HEK293 (cell line): ENCODE measurements around the gene MYOZ3.
A peak's percentile ranks its signal among the peaks of the same experiment; 100 is the strongest.

ENCODE experiments used
- GLIS1 ChIP-seq: fragments of 450-650 bp; formaldehyde crosslinking; IDR thresholded peaks from 2 replicates; pipeline ENCODE4 v1.5.1; 2016; ENCODE audit warnings: missing biosample characterization, missing genetic modification characterization
- GLIS2 ChIP-seq: fragments of 450-650 bp; formaldehyde crosslinking; IDR thresholded peaks from 2 replicates; pipeline ENCODE4 v1.5.1; 2016; ENCODE audit warnings: missing biosample characterization, missing genetic modification characterization
- HOXD13 ChIP-seq: sonication (generic); formaldehyde crosslinking; IDR thresholded peaks from 2 replicates; pipeline ENCODE4 v1.8.0; 2022; ENCODE audit warnings: missing genetic modification reagents, borderline replicate concordance
- KLF1 ChIP-seq: fragments of 450-650 bp; formaldehyde crosslinking; IDR thresholded peaks from 2 replicates; pipeline ENCODE4 v1.5.1; 2016; ENCODE audit warnings: missing biosample characterization, missing genetic modification characterization
- SP2 ChIP-seq: fragments of 450-650 bp; formaldehyde crosslinking; IDR thresholded peaks from 2 replicates; pipeline ENCODE4 v1.5.1; 2016; ENCODE audit warnings: missing biosample characterization, missing genetic modification characterization
- ZFHX2 ChIP-seq: fragments of 450-650 bp; formaldehyde crosslinking; conservative IDR thresholded peaks from 2 replicates; pipeline ENCODE4 v1.5.1; 2016; ENCODE audit warnings: missing biosample characterization, missing genetic modification characterization
- ZIC2 ChIP-seq: fragments of 450-650 bp; formaldehyde crosslinking; IDR thresholded peaks from 2 replicates; pipeline ENCODE4 v1.5.1; 2016; ENCODE audit warnings: missing biosample characterization, missing genetic modification characterization
- ZNF114 ChIP-seq: fragments of 450-650 bp; formaldehyde crosslinking; IDR thresholded peaks from 2 replicates; pipeline ENCODE4 v1.5.0; 2017; ENCODE audit warnings: missing biosample characterization, missing genetic modification characterization
- ZNF132 ChIP-seq: fragments of 450-650 bp; formaldehyde crosslinking; IDR thresholded peaks from 2 replicates; pipeline ENCODE4 v1.5.1; 2017; ENCODE audit warnings: missing biosample characterization, missing genetic modification characterization, borderline replicate concordance
- ZNF211 ChIP-seq: fragments of 450-650 bp; formaldehyde crosslinking; IDR thresholded peaks from 2 replicates; pipeline ENCODE4 v1.5.1; 2016; ENCODE audit warnings: low read depth, missing biosample characterization, missing genetic modification characterization
- ZNF274 ChIP-seq, 2 experiments: fragments of 200-500 bp in 1 of 2; fragments of 450-650 bp in 1 of 2; sonication (Bioruptor generic) in 1 of 2; formaldehyde crosslinking in 1 of 2; IDR thresholded peaks; 2 replicates each; pipeline versions ENCODE4 v1.5.1 to v1.6.1; 2014 to 2016; ENCODE audit warnings: borderline replicate concordance in 1 of 2, inconsistent platforms in 1 of 2, low read length in 1 of 2, missing biosample characterization in 1 of 2, missing genetic modification characterization in 1 of 2
- ZNF366 ChIP-seq: fragments of 450-650 bp; formaldehyde crosslinking; conservative IDR thresholded peaks from 2 replicates; pipeline ENCODE4 v1.5.1; 2016; ENCODE audit warnings: missing biosample characterization, missing genetic modification characterization
- ZNF416 ChIP-seq: fragments of 450-650 bp; formaldehyde crosslinking; IDR thresholded peaks from 2 replicates; pipeline ENCODE4 v1.5.1; 2016; ENCODE audit warnings: missing biosample characterization, missing genetic modification characterization
- ZNF423 ChIP-seq: fragments of 450-650 bp; formaldehyde crosslinking; IDR thresholded peaks from 2 replicates; pipeline ENCODE4 v1.5.1; 2016; ENCODE audit warnings: missing biosample characterization, missing genetic modification characterization
- ZNF560 ChIP-seq: fragments of 450-650 bp; formaldehyde crosslinking; IDR thresholded peaks from 2 replicates; pipeline ENCODE4 v1.5.1; 2017; ENCODE audit warnings: missing biosample characterization, missing genetic modification characterization, borderline replicate concordance
- ZNF626 ChIP-seq: fragments of 450-650 bp; sonication (Bioruptor Pico); formaldehyde crosslinking; IDR thresholded peaks from 2 replicates; pipeline ENCODE4 v1.5.1; 2018; ENCODE audit warnings: missing biosample characterization, missing genetic modification characterization, inconsistent platforms
- ZNF629 ChIP-seq: fragments of 450-650 bp; formaldehyde crosslinking; IDR thresholded peaks from 2 replicates; pipeline ENCODE4 v1.5.1; 2017; ENCODE audit warnings: missing biosample characterization, missing genetic modification characterization
- ZNF792 ChIP-seq: fragments of 450-650 bp; formaldehyde crosslinking; IDR thresholded peaks from 2 replicates; pipeline ENCODE4 v1.5.1; 2016; ENCODE audit warnings: missing biosample characterization, missing genetic modification characterization
- ZXDB ChIP-seq: fragments of 450-650 bp; formaldehyde crosslinking; IDR thresholded peaks from 2 replicates; pipeline ENCODE4 v1.5.1; 2016; ENCODE audit warnings: missing biosample characterization, missing genetic modification characterization
- TF ChIP-seq, protein P1 (sequence below): fragments of 450-650 bp; formaldehyde crosslinking; IDR thresholded peaks from 2 replicates; pipeline ENCODE4 v1.5.1; 2016; ENCODE audit warnings: missing biosample characterization, missing genetic modification characterization
- TF ChIP-seq, protein P2 (sequence below): fragments of 450-650 bp; formaldehyde crosslinking; IDR thresholded peaks from 2 replicates; pipeline ENCODE4 v1.5.1; 2016; ENCODE audit warnings: missing biosample characterization, missing genetic modification characterization
- TF ChIP-seq, protein P3 (sequence below): fragments of 450-650 bp; formaldehyde crosslinking; IDR thresholded peaks from 2 replicates; pipeline ENCODE4 v1.5.1; 2016; ENCODE audit warnings: missing biosample characterization, missing genetic modification characterization, low read depth
- TF ChIP-seq, protein P4 (sequence below): fragments of 450-650 bp; formaldehyde crosslinking; IDR thresholded peaks from 2 replicates; pipeline ENCODE4 v1.5.1; 2016; ENCODE audit warnings: missing biosample characterization, missing genetic modification characterization
- TF ChIP-seq, protein P5 (sequence below): fragments of 450-650 bp; formaldehyde crosslinking; IDR thresholded peaks from 2 replicates; pipeline ENCODE4 v1.5.1; 2016; ENCODE audit warnings: missing biosample characterization, missing genetic modification characterization
- TF ChIP-seq, protein P6 (sequence below): fragments of 450-650 bp; formaldehyde crosslinking; conservative IDR thresholded peaks from 2 replicates; pipeline ENCODE4 v1.5.1; 2016; ENCODE audit warnings: low read depth, missing biosample characterization, missing genetic modification characterization

Gene MYOZ3

DNA sequence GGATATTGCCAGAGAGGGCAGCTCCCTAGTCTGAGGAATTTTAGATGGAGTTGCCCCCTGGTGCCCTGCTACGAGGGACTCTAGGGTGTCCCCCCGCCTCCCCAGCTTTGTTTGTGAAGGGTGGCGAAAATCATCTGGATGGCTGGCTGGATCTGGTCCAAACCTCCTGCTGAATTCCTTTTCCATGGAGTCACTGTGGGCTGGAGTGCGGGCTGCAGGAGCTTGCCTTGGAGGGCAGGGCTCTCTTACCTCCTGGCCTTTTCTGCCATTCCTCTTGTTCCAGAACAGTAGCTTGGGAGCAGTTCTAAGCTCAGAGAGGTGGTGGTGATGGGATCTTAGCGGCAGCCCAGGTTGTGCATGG, 18.5 kb upstream of the MYOZ3 start (continued):
- TF ChIP-seq, protein P1, sequence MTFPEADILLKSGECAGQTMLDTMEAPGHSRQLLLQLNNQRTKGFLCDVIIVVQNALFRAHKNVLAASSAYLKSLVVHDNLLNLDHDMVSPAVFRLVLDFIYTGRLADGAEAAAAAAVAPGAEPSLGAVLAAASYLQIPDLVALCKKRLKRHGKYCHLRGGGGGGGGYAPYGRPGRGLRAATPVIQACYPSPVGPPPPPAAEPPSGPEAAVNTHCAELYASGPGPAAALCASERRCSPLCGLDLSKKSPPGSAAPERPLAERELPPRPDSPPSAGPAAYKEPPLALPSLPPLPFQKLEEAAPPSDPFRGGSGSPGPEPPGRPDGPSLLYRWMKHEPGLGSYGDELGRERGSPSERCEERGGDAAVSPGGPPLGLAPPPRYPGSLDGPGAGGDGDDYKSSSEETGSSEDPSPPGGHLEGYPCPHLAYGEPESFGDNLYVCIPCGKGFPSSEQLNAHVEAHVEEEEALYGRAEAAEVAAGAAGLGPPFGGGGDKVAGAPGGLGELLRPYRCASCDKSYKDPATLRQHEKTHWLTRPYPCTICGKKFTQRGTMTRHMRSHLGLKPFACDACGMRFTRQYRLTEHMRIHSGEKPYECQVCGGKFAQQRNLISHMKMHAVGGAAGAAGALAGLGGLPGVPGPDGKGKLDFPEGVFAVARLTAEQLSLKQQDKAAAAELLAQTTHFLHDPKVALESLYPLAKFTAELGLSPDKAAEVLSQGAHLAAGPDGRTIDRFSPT (tag by site-specific recombination), result peak; percentile 58; the same call in 1 of the 2 replicates
- TF ChIP-seq ZNF560, result no peak
- TF ChIP-seq ZNF423 (tag by site-specific recombination), result no peak
- TF ChIP-seq ZNF132 (tag by site-specific recombination), result no peak
- TF ChIP-seq, protein P2, sequence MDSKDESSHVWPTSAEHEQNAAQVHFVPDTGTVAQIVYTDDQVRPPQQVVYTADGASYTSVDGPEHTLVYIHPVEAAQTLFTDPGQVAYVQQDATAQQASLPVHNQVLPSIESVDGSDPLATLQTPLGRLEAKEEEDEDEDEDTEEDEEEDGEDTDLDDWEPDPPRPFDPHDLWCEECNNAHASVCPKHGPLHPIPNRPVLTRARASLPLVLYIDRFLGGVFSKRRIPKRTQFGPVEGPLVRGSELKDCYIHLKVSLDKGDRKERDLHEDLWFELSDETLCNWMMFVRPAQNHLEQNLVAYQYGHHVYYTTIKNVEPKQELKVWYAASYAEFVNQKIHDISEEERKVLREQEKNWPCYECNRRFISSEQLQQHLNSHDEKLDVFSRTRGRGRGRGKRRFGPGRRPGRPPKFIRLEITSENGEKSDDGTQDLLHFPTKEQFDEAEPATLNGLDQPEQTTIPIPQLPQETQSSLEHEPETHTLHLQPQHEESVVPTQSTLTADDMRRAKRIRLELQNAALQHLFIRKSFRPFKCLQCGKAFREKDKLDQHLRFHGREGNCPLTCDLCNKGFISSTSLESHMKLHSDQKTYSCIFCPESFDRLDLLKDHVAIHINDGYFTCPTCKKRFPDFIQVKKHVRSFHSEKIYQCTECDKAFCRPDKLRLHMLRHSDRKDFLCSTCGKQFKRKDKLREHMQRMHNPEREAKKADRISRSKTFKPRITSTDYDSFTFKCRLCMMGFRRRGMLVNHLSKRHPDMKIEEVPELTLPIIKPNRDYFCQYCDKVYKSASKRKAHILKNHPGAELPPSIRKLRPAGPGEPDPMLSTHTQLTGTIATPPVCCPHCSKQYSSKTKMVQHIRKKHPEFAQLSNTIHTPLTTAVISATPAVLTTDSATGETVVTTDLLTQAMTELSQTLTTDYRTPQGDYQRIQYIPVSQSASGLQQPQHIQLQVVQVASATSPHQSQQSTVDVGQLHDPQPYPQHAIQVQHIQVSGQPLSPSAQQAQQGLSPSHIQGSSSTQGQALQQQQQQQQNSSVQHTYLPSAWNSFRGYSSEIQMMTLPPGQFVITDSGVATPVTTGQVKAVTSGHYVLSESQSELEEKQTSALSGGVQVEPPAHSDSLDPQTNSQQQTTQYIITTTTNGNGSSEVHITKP (tag by site-specific recombination), result no peak
- TF ChIP-seq ZNF274 (IDR thresholded peaks at IDR 0.05; ENCODE audit: low read length), result no peak
- no peak for TF ChIP-seq ZNF274 (tag by site-specific recombination; IDR thresholded peaks at IDR 0.05; ENCODE audit: borderline replicate concordance)
- TF ChIP-seq ZNF114 (tag by site-specific recombination), result no peak
- TF ChIP-seq ZNF211 (tag by site-specific recombination), result no peak
- no peak for TF ChIP-seq ZNF792 (tag by site-specific recombination)
- TF ChIP-seq GLIS2 (tag by site-specific recombination), result peak; percentile 74
- peak; percentile 37; the same call in 1 of the 2 replicates for TF ChIP-seq ZNF629 (tag by site-specific recombination)
- TF ChIP-seq, protein P3, sequence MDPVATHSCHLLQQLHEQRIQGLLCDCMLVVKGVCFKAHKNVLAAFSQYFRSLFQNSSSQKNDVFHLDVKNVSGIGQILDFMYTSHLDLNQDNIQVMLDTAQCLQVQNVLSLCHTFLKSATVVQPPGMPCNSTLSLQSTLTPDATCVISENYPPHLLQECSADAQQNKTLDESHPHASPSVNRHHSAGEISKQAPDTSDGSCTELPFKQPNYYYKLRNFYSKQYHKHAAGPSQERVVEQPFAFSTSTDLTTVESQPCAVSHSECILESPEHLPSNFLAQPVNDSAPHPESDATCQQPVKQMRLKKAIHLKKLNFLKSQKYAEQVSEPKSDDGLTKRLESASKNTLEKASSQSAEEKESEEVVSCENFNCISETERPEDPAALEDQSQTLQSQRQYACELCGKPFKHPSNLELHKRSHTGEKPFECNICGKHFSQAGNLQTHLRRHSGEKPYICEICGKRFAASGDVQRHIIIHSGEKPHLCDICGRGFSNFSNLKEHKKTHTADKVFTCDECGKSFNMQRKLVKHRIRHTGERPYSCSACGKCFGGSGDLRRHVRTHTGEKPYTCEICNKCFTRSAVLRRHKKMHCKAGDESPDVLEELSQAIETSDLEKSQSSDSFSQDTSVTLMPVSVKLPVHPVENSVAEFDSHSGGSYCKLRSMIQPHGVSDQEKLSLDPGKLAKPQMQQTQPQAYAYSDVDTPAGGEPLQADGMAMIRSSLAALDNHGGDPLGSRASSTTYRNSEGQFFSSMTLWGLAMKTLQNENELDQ (tag by site-specific recombination), result no peak
- TF ChIP-seq ZNF366 (tag by site-specific recombination), result peak; percentile 71
- TF ChIP-seq, protein P4, sequence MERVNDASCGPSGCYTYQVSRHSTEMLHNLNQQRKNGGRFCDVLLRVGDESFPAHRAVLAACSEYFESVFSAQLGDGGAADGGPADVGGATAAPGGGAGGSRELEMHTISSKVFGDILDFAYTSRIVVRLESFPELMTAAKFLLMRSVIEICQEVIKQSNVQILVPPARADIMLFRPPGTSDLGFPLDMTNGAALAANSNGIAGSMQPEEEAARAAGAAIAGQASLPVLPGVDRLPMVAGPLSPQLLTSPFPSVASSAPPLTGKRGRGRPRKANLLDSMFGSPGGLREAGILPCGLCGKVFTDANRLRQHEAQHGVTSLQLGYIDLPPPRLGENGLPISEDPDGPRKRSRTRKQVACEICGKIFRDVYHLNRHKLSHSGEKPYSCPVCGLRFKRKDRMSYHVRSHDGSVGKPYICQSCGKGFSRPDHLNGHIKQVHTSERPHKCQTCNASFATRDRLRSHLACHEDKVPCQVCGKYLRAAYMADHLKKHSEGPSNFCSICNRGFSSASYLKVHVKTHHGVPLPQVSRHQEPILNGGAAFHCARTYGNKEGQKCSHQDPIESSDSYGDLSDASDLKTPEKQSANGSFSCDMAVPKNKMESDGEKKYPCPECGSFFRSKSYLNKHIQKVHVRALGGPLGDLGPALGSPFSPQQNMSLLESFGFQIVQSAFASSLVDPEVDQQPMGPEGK (tag by site-specific recombination), result peak; percentile 49; the same call in 1 of the 2 replicates
- TF ChIP-seq ZNF416 (tag by site-specific recombination), result no peak
- TF ChIP-seq HOXD13 (CRISPR knock-in tag), result no peak
- TF ChIP-seq, protein P5, sequence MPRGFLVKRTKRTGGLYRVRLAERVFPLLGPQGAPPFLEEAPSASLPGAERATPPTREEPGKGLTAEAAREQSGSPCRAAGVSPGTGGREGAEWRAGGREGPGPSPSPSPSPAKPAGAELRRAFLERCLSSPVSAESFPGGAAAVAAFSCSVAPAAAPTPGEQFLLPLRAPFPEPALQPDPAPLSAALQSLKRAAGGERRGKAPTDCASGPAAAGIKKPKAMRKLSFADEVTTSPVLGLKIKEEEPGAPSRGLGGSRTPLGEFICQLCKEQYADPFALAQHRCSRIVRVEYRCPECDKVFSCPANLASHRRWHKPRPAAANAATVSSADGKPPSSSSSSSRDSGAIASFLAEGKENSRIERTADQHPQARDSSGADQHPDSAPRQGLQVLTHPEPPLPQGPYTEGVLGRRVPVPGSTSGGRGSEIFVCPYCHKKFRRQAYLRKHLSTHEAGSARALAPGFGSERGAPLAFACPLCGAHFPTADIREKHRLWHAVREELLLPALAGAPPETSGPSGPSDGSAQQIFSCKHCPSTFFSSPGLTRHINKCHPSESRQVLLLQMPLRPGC (tag by site-specific recombination), result no peak
- peak; percentile 30; the same call in 1 of the 2 replicates for TF ChIP-seq ZIC2 (tag by site-specific recombination)
- no peak for TF ChIP-seq SP2 (tag by site-specific recombination)
- TF ChIP-seq ZFHX2 (tag by site-specific recombination), result 0 out of 2 replicates have a peak, but pooled peaks have one; percentile 24
- TF ChIP-seq ZNF626, result no peak
- peak; percentile 48; the same call in 1 of the 2 replicates for TF ChIP-seq ZXDB (tag by site-specific recombination)
- TF ChIP-seq, protein P6, sequence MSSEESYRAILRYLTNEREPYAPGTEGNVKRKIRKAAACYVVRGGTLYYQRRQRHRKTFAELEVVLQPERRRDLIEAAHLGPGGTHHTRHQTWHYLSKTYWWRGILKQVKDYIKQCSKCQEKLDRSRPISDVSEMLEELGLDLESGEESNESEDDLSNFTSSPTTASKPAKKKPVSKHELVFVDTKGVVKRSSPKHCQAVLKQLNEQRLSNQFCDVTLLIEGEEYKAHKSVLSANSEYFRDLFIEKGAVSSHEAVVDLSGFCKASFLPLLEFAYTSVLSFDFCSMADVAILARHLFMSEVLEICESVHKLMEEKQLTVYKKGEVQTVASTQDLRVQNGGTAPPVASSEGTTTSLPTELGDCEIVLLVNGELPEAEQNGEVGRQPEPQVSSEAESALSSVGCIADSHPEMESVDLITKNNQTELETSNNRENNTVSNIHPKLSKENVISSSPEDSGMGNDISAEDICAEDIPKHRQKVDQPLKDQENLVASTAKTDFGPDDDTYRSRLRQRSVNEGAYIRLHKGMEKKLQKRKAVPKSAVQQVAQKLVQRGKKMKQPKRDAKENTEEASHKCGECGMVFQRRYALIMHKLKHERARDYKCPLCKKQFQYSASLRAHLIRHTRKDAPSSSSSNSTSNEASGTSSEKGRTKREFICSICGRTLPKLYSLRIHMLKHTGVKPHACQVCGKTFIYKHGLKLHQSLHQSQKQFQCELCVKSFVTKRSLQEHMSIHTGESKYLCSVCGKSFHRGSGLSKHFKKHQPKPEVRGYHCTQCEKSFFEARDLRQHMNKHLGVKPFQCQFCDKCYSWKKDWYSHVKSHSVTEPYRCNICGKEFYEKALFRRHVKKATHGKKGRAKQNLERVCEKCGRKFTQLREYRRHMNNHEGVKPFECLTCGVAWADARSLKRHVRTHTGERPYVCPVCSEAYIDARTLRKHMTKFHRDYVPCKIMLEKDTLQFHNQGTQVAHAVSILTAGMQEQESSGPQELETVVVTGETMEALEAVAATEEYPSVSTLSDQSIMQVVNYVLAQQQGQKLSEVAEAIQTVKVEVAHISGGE (tag by site-specific recombination), result no peak
- TF ChIP-seq KLF1, result peak; percentile 58; the same call in 1 of the 2 replicates
- peak; percentile 90 for TF ChIP-seq GLIS1
